ENCODE data around the gene KCNT1. TPM values are rescaled to one million over a fixed set of nuclear protein-coding genes. Genes with fewer than 3 reads are reported as not detected.
A peak's percentile ranks its signal among the peaks of the same experiment; 100 is the strongest.

The KCNT1 gene
- total and polyA plus RNA-seq, 8 donors = 0.05 to 1.1 (median 0.11) TPM

DNA sequence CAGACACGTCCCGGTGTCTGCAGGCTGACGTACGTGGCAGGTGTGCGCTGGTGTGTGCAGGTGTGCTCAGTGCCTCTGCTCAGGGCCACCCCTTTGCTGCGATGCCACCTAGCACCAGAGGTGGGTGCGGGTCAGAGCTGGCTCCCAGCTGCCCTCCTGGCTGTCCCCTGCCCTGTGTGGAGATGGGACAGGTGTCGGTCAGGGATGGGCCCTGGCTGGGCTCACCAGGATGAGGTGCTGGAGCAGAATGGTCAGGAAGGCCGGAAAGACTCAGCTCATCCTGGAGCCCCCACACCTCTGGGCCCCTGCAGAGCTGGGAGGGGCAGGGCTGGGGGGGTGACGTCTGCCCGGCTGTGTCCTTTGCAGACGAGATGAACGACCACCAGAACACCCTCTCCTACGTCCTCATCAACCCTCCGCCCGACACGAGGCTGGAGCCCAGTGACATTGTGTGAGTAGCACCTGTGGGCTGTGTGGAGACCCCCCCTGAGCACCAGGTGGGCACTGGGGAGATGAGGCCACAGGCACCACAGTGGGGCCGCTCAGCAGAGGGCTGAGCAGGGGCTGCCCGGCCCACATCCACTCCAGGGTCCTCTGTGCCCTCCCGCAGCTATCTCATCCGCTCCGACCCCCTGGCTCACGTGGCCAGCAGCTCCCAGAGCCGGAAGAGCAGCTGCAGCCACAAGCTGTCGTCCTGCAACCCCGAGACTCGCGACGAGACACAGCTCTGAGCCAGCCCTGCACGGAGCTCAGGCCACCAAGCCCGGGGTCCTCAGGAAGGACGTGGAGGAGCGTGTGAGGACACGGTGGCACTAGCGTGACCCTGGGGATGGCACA is 89.7 kb downstream of the KCNT1 start:
- H3K4me3 ChIP-seq = no peak overlapping the region
- no peaks in the 10 kb centered on the region for H3K36me3 ChIP-seq
- TF ChIP-seq, protein P1, sequence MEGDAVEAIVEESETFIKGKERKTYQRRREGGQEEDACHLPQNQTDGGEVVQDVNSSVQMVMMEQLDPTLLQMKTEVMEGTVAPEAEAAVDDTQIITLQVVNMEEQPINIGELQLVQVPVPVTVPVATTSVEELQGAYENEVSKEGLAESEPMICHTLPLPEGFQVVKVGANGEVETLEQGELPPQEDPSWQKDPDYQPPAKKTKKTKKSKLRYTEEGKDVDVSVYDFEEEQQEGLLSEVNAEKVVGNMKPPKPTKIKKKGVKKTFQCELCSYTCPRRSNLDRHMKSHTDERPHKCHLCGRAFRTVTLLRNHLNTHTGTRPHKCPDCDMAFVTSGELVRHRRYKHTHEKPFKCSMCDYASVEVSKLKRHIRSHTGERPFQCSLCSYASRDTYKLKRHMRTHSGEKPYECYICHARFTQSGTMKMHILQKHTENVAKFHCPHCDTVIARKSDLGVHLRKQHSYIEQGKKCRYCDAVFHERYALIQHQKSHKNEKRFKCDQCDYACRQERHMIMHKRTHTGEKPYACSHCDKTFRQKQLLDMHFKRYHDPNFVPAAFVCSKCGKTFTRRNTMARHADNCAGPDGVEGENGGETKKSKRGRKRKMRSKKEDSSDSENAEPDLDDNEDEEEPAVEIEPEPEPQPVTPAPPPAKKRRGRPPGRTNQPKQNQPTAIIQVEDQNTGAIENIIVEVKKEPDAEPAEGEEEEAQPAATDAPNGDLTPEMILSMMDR (IDR thresholded peaks at IDR 0.05) = no peak
- no peaks in the 10 kb centered on the region for H3K9me3 ChIP-seq
- FAIRE-seq (no peak), DNase-seq (no peak), ATAC-seq (no peak)
- H3K4me1 ChIP-seq = no peaks in the 10 kb centered on the region
- no peak overlapping the region for H3K27ac ChIP-seq
- whole genome bisulfite sequencing, 2 donors = 57 to 78% methylated on average over 29 to 35 of the region's 35 CpGs
- H3K27me3 ChIP-seq = no peaks in the 10 kb centered on the region
- intact Hi-C loops (cut with DNase I) = no loop called here

DNA sequence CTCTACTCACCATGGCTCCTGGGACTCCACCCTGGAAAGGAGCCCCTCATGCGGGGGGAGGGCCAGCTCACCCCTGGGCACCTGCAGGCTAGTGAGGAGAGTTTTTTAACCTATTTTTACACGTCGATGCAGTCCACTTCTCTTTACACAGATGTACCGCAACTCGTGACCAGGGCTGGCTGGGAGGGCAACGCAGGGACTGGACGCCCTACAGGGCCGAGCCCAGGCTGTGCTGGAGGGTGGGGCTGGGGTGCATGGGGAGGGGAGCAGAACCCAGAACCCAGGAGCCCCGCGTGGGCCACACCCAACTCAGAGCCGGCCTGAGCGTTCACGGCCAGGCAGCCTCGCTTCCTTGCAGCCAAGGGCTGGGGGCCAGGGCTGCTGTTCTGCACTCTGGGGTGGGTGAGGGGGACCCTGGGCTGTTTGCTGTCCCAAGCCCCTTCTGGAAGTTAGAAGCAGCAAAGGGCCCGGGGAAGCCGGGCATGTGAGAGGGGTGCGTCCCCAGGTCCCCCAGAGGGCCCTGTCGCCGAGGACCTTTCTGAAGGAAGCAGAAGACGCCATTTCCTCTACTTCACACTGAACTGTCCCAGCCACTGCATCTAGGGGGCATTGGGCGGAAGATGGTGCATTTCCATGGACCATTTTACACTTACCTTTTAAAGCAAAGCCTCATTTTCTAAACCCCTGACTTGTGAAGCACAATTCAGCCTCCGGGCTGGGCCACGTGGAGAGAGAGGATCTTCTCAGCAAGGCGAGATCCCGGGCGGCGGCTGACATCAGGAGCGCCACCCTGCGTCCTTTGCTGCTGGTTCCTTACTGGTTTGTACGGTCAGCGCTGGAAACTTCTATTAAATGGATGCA is 90.5 kb downstream of the KCNT1 start:
- no peak for ATAC-seq
- Histone ChIP-seq H3K9me3 (no peaks in the 10 kb centered on the region), H3K4me3 (no peak overlapping the region), H3K4me1 (no peaks in the 10 kb centered on the region), H3K36me3 (no peaks in the 10 kb centered on the region), H3K27me3 (no peaks in the 10 kb centered on the region), H3K27ac (no peak overlapping the region)
- no peak for FAIRE-seq
- peak in 1 of 6 donors; percentile 44 for DNase-seq
- intact Hi-C loops (cut with DNase I) = no loop called here
- WGBS, 2 donors = 72 to 87% methylated on average over 31 of the region's 31 CpGs
- TF ChIP-seq, protein P1 (IDR thresholded peaks at IDR 0.05) = no peak

DNA sequence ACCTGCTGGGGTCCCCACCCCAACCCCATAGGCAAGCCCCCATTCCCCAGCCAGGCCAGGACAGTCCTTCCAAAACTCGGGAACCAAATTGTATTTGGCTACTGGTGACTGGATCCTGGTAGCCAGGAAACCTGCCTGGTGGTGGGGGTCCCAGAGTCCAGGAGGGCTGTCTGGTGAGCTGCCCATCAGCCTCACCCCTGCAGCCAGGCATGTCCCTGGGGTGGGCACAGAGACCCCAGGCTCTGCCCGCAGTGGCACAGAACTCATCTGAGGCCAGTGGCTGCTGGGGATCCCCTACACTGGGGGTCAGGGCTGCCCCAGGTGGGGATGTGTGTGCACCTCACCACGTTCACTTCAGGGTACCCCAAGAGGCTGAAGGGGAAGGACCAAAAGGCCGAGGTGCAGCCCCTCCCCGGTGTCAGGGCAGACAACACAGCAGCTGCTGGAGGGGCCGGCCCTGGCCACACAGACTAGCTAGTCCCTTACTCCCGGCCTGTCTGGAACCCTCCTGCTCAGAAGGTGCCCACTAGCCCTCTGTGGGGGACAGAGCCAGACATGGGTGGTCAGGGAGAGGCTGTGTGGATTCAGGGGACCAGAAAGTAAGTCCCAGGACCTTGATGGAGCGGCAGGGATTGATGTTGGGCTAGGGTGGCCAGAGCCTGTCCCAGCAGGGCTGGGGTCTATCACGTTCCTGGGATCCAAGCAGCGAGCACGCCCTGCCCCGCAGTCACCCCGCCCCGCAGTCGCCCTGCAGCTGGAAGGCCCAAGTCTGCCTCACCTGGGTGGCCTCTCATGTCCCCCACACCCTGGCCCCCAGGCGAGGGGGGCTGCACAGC is 91.5 kb downstream of the KCNT1 start:
- ATAC-seq (no peak), DNase-seq (peak in 1 of 6 donors; percentile 50), FAIRE-seq (no peak)
- TF ChIP-seq, protein P1 (IDR thresholded peaks at IDR 0.05) = no peak
- no peaks in the 10 kb centered on the region for H3K36me3 ChIP-seq
- H3K4me3 ChIP-seq = no peak overlapping the region
- intact Hi-C loops (cut with DNase I) = no loop called here
- H3K9me3 ChIP-seq = no peaks in the 10 kb centered on the region
- no peaks in the 10 kb centered on the region for H3K27me3 ChIP-seq
- H3K4me1 ChIP-seq = no peaks in the 10 kb centered on the region
- 69 to 80% methylated on average over 16 of the region's 16 CpGs for WGBS, 2 donors
- H3K27ac ChIP-seq = no peak overlapping the region

DNA sequence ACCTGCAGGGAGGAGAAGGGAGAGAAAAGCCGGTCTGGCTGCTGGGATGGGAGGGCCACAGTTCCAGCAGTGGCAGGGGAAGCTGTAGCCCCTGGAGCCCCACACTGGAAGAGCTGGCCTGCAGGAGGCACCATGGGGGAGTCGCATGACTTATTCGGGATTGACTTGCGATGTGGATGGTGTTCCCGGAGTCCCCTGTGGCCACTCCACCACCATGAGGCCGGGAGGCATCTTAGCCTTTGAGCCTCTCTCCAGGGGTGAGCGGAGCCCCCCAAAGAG is 92.0 kb downstream of the KCNT1 start:
- Histone ChIP-seq H3K27me3 (no peaks in the 10 kb centered on the region), H3K9me3 (no peaks in the 10 kb centered on the region), H3K4me3 (no peak overlapping the region), H3K4me1 (no peaks in the 10 kb centered on the region), H3K36me3 (no peaks in the 10 kb centered on the region), H3K27ac (no peak overlapping the region)
- ATAC-seq = no peak
- TF ChIP-seq, protein P1 (IDR thresholded peaks at IDR 0.05) = no peak
- intact Hi-C loops (cut with DNase I) = no loop called here
- 68 to 78% methylated on average over 7 of the region's 7 CpGs for WGBS, 2 donors
- DNase-seq = no peak
- FAIRE-seq = no peak

Measured in pancreas (tissue), 10 donors.